Glutamatergic neuron (in vitro differentiated cells): ENCODE results near the gene PPIP5K2. TPM values are rescaled to one million over a fixed set of nuclear protein-coding genes. Genes with fewer than 3 reads are reported as not detected.

Experiments
- DNase-seq: peaks from one replicate; pipeline ENCODE4 v3.0.0; 2022
- H3K27ac Mint-ChIP-seq: one replicate; pipeline ENCODE4 v1.8.0; 2020; ENCODE audit warnings: mild to moderate bottlenecking, mixed read lengths, inconsistent platforms; ENCODE audit not compliant: unreplicated experiment
- H3K27me3 Mint-ChIP-seq: one replicate; pipeline ENCODE4 v1.8.0; 2020; ENCODE audit warnings: mild to moderate bottlenecking, moderate library complexity, mixed read lengths, inconsistent platforms; ENCODE audit not compliant: unreplicated experiment
- H3K36me3 Mint-ChIP-seq: one replicate; pipeline ENCODE4 v1.8.0; 2020; ENCODE audit warnings: mild to moderate bottlenecking, mixed read lengths, inconsistent platforms; ENCODE audit not compliant: unreplicated experiment
- H3K4me1 Mint-ChIP-seq: one replicate; pipeline ENCODE4 v1.8.0; 2020; ENCODE audit warnings: mild to moderate bottlenecking, low read depth, mixed read lengths, inconsistent platforms; ENCODE audit not compliant: unreplicated experiment
- H3K4me3 Mint-ChIP-seq: one replicate; pipeline ENCODE4 v1.8.0; 2020; ENCODE audit warnings: mild to moderate bottlenecking, mixed read lengths, inconsistent platforms; ENCODE audit not compliant: unreplicated experiment
- H3K9me3 Mint-ChIP-seq: one replicate; pipeline ENCODE4 v1.8.0; 2020; ENCODE audit warnings: mild to moderate bottlenecking, moderate library complexity, mixed read lengths, inconsistent platforms; ENCODE audit not compliant: unreplicated experiment
- total RNA-seq: library from RNA; stranded (reverse); fragmentation: NEBNext Ultra II Directional; extraction: Animal tissue kit (Norgen Biotek cat#: 25700); gene quantifications from one replicate; pipeline ENCODE4 v1.2.1, GENCODE V29; 2021; ENCODE audit not compliant: unreplicated experiment
- TF ChIP-seq, protein P1 (sequence below): fragments of 200-600 bp; sonication (generic); IDR thresholded peaks from one replicate; pipeline ENCODE4 v1.5.0; 2021; ENCODE audit not compliant: partially characterized antibody, unreplicated experiment

PPIP5K2 gene
- total RNA-seq, 1 donor from 2014 or later, result 134 TPM

DNA sequence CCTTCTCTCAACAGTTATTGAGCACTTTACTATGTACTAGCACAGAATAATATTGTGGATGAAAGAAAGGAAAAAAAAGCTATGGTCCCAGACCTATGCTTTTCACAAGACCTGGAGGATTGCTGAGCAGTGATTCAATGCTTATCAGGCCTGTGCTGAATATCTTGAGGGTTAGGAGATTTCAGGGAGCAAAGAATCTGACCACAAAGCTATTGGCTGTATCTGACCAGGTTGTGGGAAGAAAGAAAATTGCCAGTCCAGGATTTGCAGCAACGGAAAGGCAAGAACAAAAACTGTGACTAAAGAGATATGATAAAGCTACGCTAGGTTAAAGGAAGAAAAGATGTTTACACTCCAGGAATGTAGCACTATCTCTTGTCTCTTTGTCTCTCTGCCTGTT is 123.6 kb downstream of the PPIP5K2 start:
- H3K9me3 Mint-ChIP-seq, result no peaks in the 10 kb centered on the region
- no peaks in the 10 kb centered on the region for H3K4me1 Mint-ChIP-seq
- no peak for DNase-seq
- H3K27ac Mint-ChIP-seq, result no peak overlapping the region
- H3K27me3 Mint-ChIP-seq, result no peaks in the 10 kb centered on the region
- H3K36me3 Mint-ChIP-seq, result no peaks in the 10 kb centered on the region
- H3K4me3 Mint-ChIP-seq, result no peak overlapping the region
- TF ChIP-seq, protein P1, sequence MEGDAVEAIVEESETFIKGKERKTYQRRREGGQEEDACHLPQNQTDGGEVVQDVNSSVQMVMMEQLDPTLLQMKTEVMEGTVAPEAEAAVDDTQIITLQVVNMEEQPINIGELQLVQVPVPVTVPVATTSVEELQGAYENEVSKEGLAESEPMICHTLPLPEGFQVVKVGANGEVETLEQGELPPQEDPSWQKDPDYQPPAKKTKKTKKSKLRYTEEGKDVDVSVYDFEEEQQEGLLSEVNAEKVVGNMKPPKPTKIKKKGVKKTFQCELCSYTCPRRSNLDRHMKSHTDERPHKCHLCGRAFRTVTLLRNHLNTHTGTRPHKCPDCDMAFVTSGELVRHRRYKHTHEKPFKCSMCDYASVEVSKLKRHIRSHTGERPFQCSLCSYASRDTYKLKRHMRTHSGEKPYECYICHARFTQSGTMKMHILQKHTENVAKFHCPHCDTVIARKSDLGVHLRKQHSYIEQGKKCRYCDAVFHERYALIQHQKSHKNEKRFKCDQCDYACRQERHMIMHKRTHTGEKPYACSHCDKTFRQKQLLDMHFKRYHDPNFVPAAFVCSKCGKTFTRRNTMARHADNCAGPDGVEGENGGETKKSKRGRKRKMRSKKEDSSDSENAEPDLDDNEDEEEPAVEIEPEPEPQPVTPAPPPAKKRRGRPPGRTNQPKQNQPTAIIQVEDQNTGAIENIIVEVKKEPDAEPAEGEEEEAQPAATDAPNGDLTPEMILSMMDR, result no peak

DNA sequence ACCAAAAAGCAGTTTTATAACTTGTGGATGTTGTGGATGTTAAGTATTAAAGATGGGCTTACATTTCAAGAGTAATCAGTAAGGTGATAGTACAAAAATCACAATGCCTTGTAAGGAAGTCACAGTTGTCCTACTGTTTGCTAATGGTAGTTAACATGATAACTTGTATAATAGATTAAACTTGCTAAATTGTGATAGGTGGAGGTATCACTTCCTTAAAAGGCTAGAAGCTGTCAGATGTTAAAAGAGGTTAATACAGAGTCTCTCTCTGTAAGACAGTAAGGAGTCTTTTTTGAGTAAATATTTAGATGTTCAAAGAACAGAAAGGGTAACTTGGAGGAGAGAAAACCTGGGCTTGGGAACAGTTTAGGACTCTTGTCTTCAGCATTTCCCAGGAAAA is 124.3 kb downstream of the PPIP5K2 start:
- TF ChIP-seq, protein P1, result no peak
- no peaks in the 10 kb centered on the region for H3K27me3 Mint-ChIP-seq
- H3K36me3 Mint-ChIP-seq, result no peaks in the 10 kb centered on the region
- no peak overlapping the region for H3K4me3 Mint-ChIP-seq
- no peak for DNase-seq
- H3K9me3 Mint-ChIP-seq, result no peaks in the 10 kb centered on the region
- H3K4me1 Mint-ChIP-seq, result no peaks in the 10 kb centered on the region
- no peak overlapping the region for H3K27ac Mint-ChIP-seq

DNA sequence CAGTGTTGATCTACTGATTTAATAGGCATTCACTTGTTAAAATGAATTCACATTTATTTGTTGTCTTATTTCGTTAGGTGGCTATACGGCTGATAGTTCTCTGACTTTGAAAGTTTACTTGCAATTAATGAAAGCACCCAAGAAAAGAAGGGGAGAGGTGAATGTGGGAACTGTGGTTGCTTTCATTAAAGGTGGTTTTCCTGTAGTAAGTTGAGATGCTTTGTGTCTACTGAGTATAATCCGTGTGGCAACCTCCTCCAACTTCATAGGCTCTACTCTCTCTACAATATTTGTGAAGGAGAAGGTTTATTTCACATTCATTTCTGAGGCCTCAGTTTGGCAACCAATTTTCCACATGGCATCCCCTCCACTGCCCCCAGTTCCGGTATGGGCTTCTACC is 125.7 kb downstream of the PPIP5K2 start:
- no peak overlapping the region for H3K4me3 Mint-ChIP-seq
- no peaks in the 10 kb centered on the region for H3K4me1 Mint-ChIP-seq
- no peaks in the 10 kb centered on the region for H3K9me3 Mint-ChIP-seq
- H3K27ac Mint-ChIP-seq, result no peak overlapping the region
- DNase-seq, result no peak
- H3K27me3 Mint-ChIP-seq, result no peaks in the 10 kb centered on the region
- TF ChIP-seq, protein P1, result no peak
- no peaks in the 10 kb centered on the region for H3K36me3 Mint-ChIP-seq

DNA sequence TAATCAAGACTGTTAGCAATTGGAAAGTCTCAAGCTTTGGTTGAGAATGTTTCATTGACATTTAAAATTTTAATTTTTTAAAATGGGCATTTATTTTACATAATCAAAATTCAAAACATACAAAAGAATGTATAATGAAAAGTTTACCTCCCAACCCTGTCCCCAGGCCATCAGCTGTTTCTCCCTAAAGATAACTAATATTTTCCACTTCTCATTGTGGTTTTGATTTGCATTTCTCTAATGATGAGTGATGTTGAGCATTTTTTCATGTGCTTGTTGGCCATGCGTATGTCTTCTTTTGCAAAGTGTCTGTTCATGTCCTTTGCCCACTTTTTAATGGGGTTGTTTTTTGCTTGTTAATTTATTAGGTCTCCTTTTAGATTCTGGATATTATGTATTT is 127.0 kb downstream of the PPIP5K2 start:
- Mint-ChIP-seq H3K4me3 (no peak overlapping the region), H3K4me1 (no peaks in the 10 kb centered on the region), H3K9me3 (no peaks in the 10 kb centered on the region), H3K27me3 (no peaks in the 10 kb centered on the region), H3K36me3 (no peaks in the 10 kb centered on the region), H3K27ac (no peak overlapping the region)
- TF ChIP-seq, protein P1, result no peak
- DNase-seq, result no peak

DNA sequence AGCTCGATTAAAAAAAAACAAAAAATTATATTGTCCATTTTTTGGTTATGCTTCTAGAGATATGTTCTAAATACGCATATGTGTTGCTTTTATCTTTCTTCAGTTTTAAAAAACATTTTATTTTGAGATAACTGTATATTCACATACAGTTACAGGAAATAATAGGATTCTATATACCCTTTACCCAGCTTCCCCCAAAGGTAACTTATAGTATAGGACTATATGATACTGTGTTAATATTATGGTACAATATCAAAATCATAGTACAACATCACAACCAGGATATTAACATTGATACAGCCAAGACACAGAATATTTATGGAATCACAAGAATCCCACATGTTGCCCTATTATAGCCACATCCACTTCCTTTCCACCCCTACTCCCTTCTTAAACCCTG is 129.0 kb downstream of the PPIP5K2 start:
- Mint-ChIP-seq H3K9me3 (no peaks in the 10 kb centered on the region), H3K4me1 (no peaks in the 10 kb centered on the region), H3K4me3 (no peak overlapping the region), H3K27me3 (no peaks in the 10 kb centered on the region), H3K27ac (no peak overlapping the region), H3K36me3 (no peaks in the 10 kb centered on the region)
- TF ChIP-seq, protein P1, result no peak
- no peak for DNase-seq
